ENCODE measurements around the gene STK32C.
A peak's percentile ranks its signal among the peaks of the same experiment; 100 is the strongest.

STK32C gene
- total RNA-seq: 9.9 to 11.7 reads per million in 2 experiments

GRCh38 chr10:132307823-132308586, at the start of gene STK32C:
Gene STK32C (minus strand): TSS chr10:132307950. CDS start chr10:132307833, 117 bp downstream.
- DNase-seq (ENCODE audit: low read depth): peak; percentile 87

GRCh38 chr10:132356621-132357195, 49.0 kb upstream of the STK32C start:
- DNase-seq (ENCODE audit: low read depth): no peak

GRCh38 chr10:132355754-132356153, 48.0 kb upstream of the STK32C start:
- no peak for DNase-seq (ENCODE audit: low read depth)

DNA sequence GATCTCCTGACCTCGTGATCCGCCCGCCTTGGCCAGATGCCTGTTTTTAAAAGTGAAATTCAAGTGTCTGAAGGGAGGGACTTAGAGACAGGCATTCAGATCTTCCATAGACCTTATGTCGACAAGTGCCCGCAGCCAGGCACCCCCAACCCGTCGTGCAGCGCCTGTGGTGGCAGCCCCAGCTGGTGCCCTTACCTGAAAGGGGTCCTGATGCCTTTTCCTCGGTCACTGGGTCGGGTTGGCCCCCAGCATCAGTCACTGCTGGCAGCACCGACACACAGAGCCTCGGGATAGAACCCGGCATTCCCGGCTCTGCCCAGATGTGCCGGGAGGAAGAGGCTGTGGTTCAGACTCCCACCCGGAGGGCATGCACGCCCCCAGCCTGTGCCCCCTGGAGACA, 47.5 kb upstream of the STK32C start:
- DNase-seq (ENCODE audit: low read depth): no peak

- no peak for DNase-seq (ENCODE audit: low read depth)
Measured at GRCh38 chr10:132354356-132355094, 46.8 kb upstream of the STK32C start.

DNA sequence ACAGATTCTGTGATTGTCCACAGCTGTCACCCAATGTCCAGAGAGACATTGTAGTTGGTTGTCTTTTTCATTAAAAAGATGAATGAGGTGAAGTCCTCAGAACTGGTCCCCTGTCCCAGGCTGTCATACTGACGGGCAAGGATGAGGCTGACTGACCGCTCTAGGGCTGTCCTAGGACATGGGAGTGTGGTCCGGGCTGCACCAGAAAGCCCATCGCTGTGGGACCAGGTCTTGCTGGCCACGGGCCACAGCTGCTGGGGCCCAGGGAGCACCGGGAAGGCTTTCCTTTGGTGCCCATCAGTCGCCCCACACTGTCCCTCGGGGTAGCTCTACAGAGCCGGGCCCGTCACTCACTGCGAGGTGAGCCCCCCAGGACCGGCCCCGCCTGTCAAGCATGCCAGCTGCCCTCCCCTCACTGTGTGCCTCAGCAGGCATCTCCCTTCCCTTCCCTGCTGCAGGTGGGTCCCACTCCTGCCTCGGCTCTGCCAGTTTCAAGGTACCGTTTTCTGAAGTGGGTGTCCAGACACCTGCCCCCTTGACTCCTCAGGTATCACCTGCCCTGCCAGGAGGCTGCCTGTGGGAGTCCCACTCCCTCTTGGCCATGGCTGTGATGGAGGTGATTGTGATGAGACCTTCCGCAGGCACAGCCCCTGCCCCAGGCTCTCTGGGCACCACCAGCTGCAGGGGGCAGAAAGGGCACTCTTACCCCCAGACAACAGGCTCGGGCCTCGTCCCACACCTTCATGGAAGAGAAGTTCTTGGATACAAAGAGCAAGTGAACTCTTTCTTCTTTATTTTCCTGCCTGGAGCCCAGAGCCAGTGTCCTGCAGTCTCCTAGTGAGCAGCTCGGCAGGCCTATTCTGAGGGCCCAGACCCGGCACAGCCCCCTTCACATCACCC, 46.0 kb upstream of the STK32C start:
- no peak for DNase-seq (ENCODE audit: low read depth)

- peak; percentile 61 for DNase-seq (ENCODE audit: low read depth)
Measured at GRCh38 chr10:132352462-132353308, 44.9 kb upstream of the STK32C start.

- no peak for DNase-seq (ENCODE audit: low read depth)
Measured at GRCh38 chr10:132351611-132352010, 43.9 kb upstream of the STK32C start.

DNA sequence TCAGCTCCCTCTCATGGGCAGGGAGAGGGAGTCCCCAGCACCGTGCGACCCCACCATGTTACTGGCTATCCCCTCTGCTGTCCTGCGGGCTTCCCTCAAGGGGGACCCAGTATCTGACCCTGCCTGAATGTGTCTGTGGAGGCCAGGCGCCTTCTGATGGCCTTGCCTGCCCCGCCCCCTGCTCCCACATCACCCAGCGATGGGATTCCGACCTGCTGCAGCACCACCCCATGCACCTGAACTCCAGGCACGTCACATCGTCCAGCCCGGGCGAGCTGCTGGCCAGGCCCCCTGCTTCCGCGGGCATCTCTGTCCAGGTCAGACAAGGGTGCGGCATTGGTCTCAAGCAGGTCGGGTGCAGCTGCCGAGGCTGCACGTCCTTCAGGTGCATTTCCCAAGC, 43.2 kb upstream of the STK32C start:
- DNase-seq (ENCODE audit: low read depth): no peak

DNA sequence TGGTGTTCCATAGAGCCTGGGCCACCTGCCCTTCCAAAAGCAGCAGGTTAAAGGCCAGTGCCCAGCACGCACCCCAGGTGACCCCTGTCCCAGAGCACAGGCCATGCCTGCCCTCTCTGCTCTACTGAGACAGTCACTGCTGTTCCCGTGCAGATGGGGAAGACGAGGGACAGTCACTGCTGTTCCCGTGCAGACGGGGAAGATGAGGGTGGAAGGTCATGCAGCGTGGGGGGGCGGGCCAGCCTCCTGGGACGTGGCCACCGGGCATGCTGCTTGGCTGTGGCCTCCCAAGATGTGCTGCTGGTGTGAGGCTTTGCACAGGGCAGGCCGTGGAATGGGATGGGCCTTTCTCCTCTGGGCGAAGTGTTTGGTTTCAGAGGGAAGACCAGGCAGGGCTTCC, 42.6 kb upstream of the STK32C start:
- no peak for DNase-seq (ENCODE audit: low read depth)

DNA sequence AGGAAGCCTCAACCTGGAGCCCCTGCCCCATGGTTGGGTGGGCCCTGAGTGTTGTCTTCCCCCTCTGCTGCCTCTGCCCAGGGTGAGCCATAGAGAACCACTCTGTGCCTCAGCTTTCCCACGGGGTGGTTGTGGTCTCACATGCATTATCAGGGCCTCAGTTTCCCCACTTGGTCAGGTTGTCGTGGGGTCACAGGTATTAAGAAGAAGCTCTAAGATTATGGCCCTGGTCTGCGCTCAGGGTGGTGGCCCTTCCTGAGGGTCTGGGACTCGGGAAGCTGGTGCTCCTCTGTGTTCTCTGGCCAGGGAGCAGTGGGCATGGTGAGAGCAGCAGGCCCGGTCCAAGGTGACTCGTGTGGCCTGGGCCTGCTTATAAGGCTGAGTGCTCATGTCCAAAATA, 42.0 kb upstream of the STK32C start:
- DNase-seq (ENCODE audit: low read depth): no peak

DNA sequence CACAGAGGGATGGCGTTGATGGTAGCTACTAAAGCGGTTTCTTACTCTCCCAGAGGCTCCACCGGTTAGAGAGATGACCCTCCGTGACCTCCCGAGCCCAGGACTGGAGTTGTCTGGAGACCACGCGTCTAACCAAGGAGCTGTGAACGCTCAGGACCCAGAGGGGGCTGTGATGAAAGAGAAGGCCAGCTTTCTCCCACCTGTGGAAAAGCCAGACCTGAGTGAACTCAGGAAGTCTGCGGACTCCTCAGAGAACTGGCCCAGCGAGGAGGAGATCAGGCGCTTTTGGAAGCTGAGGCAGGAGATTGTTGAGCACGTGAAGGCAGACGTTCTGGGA, 40.1 kb upstream of the STK32C start:
- no peak for DNase-seq (ENCODE audit: low read depth)

- DNase-seq (ENCODE audit: low read depth): no peak
Measured at GRCh38 chr10:132347211-132347930, 39.6 kb upstream of the STK32C start.

GRCh38 chr10:132346806-132347205, 39.1 kb upstream of the STK32C start:
- no peak for DNase-seq (ENCODE audit: low read depth)

DNA sequence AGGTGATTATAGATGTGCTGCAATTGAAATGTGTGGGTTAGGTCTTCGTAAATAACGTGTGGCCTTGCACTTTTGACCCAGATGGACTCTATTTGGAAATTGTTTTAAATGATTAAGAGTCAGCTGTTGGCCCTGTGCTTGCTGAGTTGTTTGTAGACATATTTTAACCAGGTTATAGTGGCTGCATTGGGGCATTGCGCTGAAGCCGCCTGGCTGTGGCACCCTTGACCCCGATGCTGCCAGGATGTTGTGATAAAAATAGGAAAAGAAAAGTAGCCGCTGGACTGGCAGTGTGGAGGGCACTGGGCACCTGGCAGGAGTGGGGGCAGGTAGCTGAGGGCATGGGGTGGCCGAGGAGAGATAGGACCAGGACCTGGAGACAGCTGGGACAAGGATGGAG, 37.6 kb upstream of the STK32C start:
- no peak for DNase-seq (ENCODE audit: low read depth)

DNA sequence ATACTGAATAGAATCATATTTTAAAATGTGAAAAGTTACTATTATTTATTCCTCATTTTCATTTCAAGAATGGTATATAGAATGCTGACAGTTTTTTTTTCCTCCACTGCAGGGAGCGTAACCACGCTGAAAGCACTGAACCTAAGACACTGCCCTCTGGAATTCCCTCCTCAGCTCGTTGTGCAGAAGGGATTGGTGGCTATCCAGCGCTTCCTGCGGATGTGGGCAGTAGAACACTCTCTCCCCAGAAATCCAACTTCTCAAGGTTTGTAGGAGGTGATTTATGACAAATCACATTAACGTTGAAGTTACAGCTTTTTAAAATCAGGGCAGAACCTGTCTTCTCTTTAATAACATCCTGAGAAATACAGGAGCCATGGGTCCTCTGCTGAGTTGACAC, 36.6 kb upstream of the STK32C start:
- no peak for DNase-seq (ENCODE audit: low read depth)

DNA sequence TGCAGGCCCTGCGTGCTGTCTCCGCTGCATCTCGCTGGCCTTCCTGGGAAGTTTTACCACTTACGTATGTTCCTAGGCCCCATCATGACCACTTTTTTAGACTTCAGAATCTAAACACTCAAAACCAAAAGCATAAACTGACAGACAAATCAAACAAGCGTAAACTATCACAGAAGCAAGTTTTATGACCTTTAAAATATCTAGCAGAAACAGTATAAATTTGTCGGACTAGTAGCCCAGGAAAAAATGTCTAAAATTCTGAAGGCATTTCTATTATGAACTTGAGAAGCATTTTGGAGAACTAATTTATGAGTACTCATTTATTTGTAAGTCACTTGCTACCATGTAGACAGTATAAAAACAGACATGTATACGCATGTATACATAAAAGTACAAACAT, 34.8 kb upstream of the STK32C start:
- DNase-seq (ENCODE audit: low read depth): no peak

DNA sequence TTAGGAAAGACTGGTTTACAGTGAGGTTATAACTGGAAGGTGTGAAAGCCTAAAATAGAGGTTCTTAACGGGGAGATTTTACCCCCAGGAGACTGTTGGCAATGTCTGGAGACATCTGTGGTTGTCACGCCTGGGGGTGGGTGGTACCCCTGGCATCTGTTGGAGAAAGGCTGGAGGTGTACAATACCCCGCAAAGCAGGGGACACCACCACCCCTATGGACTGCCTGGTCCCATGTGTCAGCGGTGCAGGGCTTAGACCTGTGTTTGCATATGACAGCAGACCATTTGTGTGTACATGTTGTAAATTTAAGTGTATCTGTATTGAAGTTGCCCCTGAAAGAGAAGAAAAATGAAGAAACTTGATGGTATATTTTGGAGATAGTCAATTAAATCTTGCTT, 34.0 kb upstream of the STK32C start:
- DNase-seq (ENCODE audit: low read depth): no peak

GRCh38 chr10:132341017-132341416, 33.3 kb upstream of the STK32C start:
- no peak for DNase-seq (ENCODE audit: low read depth)

GRCh38 chr10:132339276-132339675, 31.5 kb upstream of the STK32C start:
- DNase-seq (ENCODE audit: low read depth): no peak

DNA sequence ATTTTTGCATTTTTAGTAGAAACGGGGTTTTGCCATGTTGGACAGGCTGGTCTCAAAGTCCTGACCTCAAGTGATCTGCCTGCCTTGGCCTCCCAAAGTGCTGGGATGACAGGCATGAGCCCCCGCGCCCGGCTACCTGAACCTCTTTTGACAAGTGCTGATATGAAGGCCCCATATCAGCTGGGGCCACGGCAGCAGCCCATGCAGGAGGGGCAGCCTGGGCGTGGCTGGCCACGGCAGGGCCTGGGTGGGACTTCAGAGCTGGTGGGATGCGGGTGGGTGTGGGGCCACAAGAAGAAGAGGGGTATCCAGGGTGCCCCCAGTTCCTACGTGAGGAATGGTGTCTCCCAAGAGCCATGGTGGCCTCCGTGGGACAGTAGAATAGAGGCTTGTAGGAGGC, 31.1 kb upstream of the STK32C start:
- DNase-seq (ENCODE audit: low read depth): no peak

All from T follicular helper cell (primary cell).